SK-N-SH treated with all-trans-retinoic acid at 6 μM for 48 hours (cell line): ENCODE data around the gene AK3.

Experiments used
- ARNTL ChIP-seq: fragments of 450-650 bp; formaldehyde crosslinking; IDR thresholded peaks from 2 replicates; pipeline ENCODE4 v1.5.0; 2020; ENCODE audit warnings: low read depth, mild to moderate bottlenecking, moderate library complexity, borderline replicate concordance
- TOX ChIP-seq: fragments of 250-450 bp; sonication (Bioruptor Pico); IDR thresholded peaks from 2 replicates; pipeline ENCODE4 v1.8.0; 2021; ENCODE audit warnings: mild to moderate bottlenecking, moderate library complexity, borderline replicate concordance
- ZC3H10 ChIP-seq: fragments of 250-450 bp; sonication (Bioruptor Pico); IDR thresholded peaks from 2 replicates; pipeline ENCODE4 v1.5.1; 2021; ENCODE audit warnings: mild to moderate bottlenecking, moderate library complexity
- ZFP3 ChIP-seq: fragments of 250-450 bp; sonication (Bioruptor Pico); IDR thresholded peaks from 2 replicates; pipeline ENCODE4 v1.5.0; 2020; ENCODE audit warnings: mild to moderate bottlenecking, moderate library complexity
- ZFP30 ChIP-seq: fragments of 450-650 bp; formaldehyde crosslinking; IDR thresholded peaks from 2 replicates; pipeline ENCODE4 v1.5.0; 2022; ENCODE audit warnings: mild to moderate bottlenecking, moderate library complexity
- ZNF70 ChIP-seq: fragments of 450-650 bp; formaldehyde crosslinking; IDR thresholded peaks from 2 replicates; pipeline ENCODE4 v1.5.0; 2020; ENCODE audit warnings: mild to moderate bottlenecking, moderate library complexity
- ZNF8 ChIP-seq: fragments of 450-650 bp; formaldehyde crosslinking; IDR thresholded peaks from 2 replicates; pipeline ENCODE4 v1.5.0; 2020; ENCODE audit warnings: mild to moderate bottlenecking, moderate library complexity
- TF ChIP-seq, protein P1 (sequence below): fragments of 250-450 bp; sonication (Bioruptor Pico); IDR thresholded peaks from 2 replicates; pipeline ENCODE4 v1.5.1; 2021; ENCODE audit warnings: mild to moderate bottlenecking, moderate library complexity

DNA sequence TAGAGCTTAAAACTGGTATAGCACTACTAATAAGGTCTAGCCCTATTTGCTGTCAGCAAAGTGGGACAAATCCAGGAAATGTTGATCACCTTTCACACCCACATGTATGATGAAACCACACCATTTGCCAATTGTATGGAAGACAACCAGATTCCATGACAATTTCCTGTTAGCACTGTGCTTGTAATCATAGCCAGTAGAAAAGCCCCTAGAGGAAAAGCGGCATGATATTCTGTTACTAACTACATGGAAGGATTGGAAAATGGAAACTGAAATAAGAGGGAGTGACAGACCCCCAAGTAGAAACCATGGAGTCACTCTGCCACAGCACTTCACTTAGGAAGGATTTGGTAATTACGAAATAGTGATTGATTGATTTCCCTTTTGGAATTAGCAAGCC, 75.6 kb downstream of the AK3 start:
- TF ChIP-seq ZNF70 (CRISPR knock-in tag) (no peak), ZFP30 (CRISPR knock-in tag) (no peak), ZFP3 (CRISPR knock-in tag) (no peak), ZNF8 (CRISPR knock-in tag) (no peak), ZC3H10 (CRISPR knock-in tag) (no peak), ARNTL (CRISPR knock-in tag) (no peak), TOX (CRISPR knock-in tag) (no peak)
- TF ChIP-seq, protein P1, sequence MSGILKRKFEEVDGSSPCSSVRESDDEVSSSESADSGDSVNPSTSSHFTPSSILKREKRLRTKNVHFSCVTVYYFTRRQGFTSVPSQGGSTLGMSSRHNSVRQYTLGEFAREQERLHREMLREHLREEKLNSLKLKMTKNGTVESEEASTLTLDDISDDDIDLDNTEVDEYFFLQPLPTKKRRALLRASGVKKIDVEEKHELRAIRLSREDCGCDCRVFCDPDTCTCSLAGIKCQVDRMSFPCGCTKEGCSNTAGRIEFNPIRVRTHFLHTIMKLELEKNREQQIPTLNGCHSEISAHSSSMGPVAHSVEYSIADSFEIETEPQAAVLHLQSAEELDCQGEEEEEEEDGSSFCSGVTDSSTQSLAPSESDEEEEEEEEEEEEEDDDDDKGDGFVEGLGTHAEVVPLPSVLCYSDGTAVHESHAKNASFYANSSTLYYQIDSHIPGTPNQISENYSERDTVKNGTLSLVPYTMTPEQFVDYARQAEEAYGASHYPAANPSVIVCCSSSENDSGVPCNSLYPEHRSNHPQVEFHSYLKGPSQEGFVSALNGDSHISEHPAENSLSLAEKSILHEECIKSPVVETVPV, result no peak
